ENCODE results near the gene CCT6A.

- TF ChIP-seq CTCF (IDR thresholded peaks at IDR 0.05; ENCODE audit: insufficient read depth, low read length) (no peak), POLR2AphosphoS5 (IDR thresholded peaks at IDR 0.05; ENCODE audit: low read depth) (no peak)
These were observed 25.0 kb upstream of the CCT6A start for GRCh38 chr7:56026538-56026937.
